Neuron (in vitro differentiated cells): ENCODE measurements around the gene L3HYPDH.

Experiments used
- H2AFZ ChIP-seq: one replicate; pipeline ENCODE4 v1.6.1; 2013; ENCODE audit warnings: low read depth, mild to moderate bottlenecking, inconsistent platforms, low read length, moderate library complexity
- H3K27me3 ChIP-seq: one replicate; pipeline ENCODE4 v1.6.1; 2013; ENCODE audit warnings: low read length; ENCODE audit not compliant: insufficient read depth
- H3K36me3 ChIP-seq: one replicate; pipeline ENCODE4 v1.6.1; 2013; ENCODE audit warnings: low read length; ENCODE audit not compliant: insufficient read depth
- H3K4me1 ChIP-seq: one replicate; pipeline ENCODE4 v1.6.1; 2013; ENCODE audit warnings: low read length; ENCODE audit not compliant: insufficient read depth
- H3K4me3 ChIP-seq: 2 replicates; pipeline ENCODE4 v1.5.1; 2013; ENCODE audit warnings: mild to moderate bottlenecking, low read length, moderate library complexity
- H3K9me3 ChIP-seq: one replicate; pipeline ENCODE4 v1.6.1; 2013; ENCODE audit warnings: low read length

L3HYPDH gene

GRCh38 chr14:59435101-59435500, 49.1 kb downstream of the L3HYPDH start:
- Histone ChIP-seq H3K4me1 (no peaks in the 10 kb centered on the region), H3K27me3 (no peaks in the 10 kb centered on the region), H3K9me3 (no peaks in the 10 kb centered on the region), H3K4me3 (no peak overlapping the region), H2AFZ (no peak overlapping the region), H3K36me3 (no peaks in the 10 kb centered on the region)

- H3K4me1 ChIP-seq, result no peaks in the 10 kb centered on the region
- H3K27me3 ChIP-seq, result no peaks in the 10 kb centered on the region
- H3K36me3 ChIP-seq, result no peaks in the 10 kb centered on the region
- H2AFZ ChIP-seq, result no peak overlapping the region
- H3K4me3 ChIP-seq, result no peak overlapping the region
- H3K9me3 ChIP-seq, result no peaks in the 10 kb centered on the region
These were observed 54.4 kb downstream of the L3HYPDH start for GRCh38 chr14:59429790-59430189.

- H3K27me3 ChIP-seq, result no peaks in the 10 kb centered on the region
- no peak overlapping the region for H2AFZ ChIP-seq
- no peaks in the 10 kb centered on the region for H3K36me3 ChIP-seq
- H3K4me1 ChIP-seq, result no peaks in the 10 kb centered on the region
- H3K9me3 ChIP-seq, result no peaks in the 10 kb centered on the region
- H3K4me3 ChIP-seq, result no peak overlapping the region
These were observed 55.6 kb downstream of the L3HYPDH start for GRCh38 chr14:59428581-59429012.

- no peaks in the 10 kb centered on the region for H3K9me3 ChIP-seq
- no peaks in the 10 kb centered on the region for H3K36me3 ChIP-seq
- H3K4me1 ChIP-seq, result no peaks in the 10 kb centered on the region
- no peaks in the 10 kb centered on the region for H3K27me3 ChIP-seq
- no peak overlapping the region for H3K4me3 ChIP-seq
- no peak overlapping the region for H2AFZ ChIP-seq
These were observed 56.3 kb downstream of the L3HYPDH start for GRCh38 chr14:59427653-59428580.

GRCh38 chr14:59425322-59425935, 58.8 kb downstream of the L3HYPDH start:
- Histone ChIP-seq H3K4me1 (no peaks in the 10 kb centered on the region), H2AFZ (no peak overlapping the region), H3K9me3 (no peaks in the 10 kb centered on the region), H3K36me3 (no peaks in the 10 kb centered on the region), H3K27me3 (no peaks in the 10 kb centered on the region), H3K4me3 (no peak overlapping the region)

GRCh38 chr14:59424341-59425071, 59.7 kb downstream of the L3HYPDH start:
- Histone ChIP-seq H3K36me3 (no peaks in the 10 kb centered on the region), H3K4me3 (no peak overlapping the region), H3K4me1 (no peaks in the 10 kb centered on the region), H3K9me3 (no peaks in the 10 kb centered on the region), H3K27me3 (no peaks in the 10 kb centered on the region), H2AFZ (no peak overlapping the region)
